NCI-H128 (cell line): Measurements from ENCODE around the gene USE1.
"Not testable (repeated sequence)": the region's sequence is repeated elsewhere in the genome, so short reads cannot be mapped to it uniquely, and the experiment has no call there.

Source experiments
- DNase-seq: peaks from one replicate; lab custom pipeline; 2025; ENCODE audit not compliant: unreplicated experiment; lab: John Stamatoyannopoulos, UW

Gene USE1

DNA sequence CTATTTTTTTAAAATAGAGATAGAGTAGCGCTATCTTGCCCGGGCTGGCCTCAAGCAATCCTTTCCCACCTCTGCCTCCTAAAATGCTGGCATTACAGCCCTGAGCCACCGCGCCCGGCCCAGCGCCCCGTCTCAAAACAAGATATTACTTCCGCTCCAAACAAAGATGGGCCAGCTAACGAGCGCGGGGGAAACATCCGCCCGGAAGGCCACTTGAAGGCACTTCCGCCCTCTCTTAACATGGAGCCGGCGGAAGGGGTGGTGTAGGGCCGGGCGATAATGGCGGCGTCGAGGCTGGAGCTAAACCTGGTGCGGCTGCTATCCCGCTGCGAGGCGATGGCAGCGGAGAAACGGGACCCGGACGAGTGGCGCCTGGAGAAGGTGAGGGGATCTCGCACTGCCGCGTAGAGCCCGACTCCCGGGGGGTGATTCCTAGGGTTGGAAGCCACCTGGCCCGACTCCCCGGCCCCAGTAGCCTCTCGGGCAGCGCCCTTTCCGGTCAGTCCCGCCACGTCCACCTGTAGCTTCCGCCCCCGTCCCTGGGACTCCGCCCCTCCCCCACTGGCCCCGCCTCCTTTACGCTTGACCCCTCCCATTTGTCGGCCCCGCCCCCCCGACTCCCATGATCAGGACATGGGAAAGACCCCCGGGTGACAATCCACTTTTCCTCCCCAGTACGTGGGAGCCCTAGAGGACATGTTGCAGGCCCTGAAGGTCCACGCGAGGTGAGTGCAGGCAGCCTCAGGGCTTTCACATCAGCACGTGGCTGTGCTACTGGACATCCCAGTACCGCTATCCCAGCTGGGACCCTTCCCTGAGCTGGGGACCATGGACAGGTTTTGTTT is at the start of gene USE1:
Gene USE1 (plus strand): TSS at position 231 of the 845 bp plus-strand sequence. CDS start 49 bp downstream, at position 280.
- peak; percentile 78 for DNase-seq

GRCh38 chr19:17165715-17166114 is 49.4 kb upstream of the USE1 start:
- no peak for DNase-seq

DNA sequence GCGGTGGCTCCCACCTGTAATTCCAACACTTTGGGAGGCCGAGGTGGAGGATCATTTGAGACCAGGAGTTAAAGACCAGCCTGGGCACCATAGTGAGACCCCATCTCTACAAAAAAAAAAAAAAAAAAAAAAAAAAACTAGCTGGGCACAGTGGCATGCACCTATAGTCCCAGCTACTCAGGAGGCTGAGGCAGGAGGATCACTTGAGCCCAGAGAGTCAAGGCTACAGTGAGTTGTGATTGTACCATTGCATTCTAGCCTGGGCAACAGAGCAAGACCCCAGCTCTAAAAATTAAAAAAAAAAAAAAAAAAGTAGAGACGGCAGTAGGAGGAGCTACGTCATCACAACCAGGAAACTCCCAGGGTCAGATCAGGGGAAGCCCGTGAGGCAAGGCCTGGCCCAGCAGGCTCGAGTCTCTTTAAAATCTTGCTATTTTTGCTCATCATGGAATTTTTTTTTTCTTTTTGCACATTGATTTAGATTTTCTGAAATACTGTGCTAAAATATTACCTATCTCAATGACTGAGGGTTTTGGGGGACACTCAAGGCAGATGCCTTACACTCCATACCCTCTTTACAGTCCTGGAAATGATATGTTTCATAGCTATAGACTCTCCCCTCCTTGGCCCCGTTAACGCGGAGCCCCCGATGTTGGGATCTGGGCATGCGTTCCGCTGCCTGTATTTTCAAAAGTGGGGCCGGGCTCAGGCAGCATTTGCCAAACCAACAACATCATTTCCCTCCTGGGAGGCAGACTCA is 44.4 kb upstream of the USE1 start:
- no peak for DNase-seq

GRCh38 chr19:17171874-17172273 is 43.3 kb upstream of the USE1 start:
- no peak for DNase-seq

DNA sequence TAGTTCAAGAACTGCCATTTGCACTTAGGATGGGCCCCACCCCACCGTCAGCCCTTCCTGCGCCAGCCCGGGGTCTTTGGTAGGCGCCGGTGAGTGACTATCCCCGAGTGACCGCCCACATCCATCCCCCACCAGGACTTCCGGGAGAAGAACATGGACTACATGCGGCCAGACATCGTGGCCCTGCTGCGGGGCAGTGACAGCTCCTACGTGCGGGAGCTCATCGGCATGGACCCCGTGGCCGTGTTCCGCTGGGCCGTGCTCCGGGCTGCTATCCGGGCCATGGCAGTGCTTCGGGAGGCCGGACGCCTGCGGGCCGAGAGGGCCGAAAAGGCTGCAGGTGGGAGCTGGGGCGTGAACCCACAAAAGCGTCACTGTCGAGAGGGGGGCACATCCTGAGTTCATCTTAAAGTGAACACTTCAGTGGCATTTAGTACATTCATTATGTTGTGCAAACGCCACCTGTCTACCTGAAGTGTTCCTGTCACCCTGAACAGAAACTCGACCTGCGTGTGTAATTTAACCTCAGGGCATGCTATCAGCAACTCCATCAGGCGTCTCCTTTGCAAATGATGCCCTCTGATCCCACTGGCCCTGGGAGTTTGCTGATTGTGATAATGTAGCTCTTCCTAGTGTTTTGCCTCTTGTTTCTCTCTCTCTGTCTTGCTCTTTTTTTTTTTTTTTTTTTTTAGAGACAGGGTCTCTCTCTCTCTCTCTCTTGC is 42.4 kb upstream of the USE1 start:
- no peak for DNase-seq

GRCh38 chr19:17178291-17178690 is 36.9 kb upstream of the USE1 start:
- no peak for DNase-seq

DNA sequence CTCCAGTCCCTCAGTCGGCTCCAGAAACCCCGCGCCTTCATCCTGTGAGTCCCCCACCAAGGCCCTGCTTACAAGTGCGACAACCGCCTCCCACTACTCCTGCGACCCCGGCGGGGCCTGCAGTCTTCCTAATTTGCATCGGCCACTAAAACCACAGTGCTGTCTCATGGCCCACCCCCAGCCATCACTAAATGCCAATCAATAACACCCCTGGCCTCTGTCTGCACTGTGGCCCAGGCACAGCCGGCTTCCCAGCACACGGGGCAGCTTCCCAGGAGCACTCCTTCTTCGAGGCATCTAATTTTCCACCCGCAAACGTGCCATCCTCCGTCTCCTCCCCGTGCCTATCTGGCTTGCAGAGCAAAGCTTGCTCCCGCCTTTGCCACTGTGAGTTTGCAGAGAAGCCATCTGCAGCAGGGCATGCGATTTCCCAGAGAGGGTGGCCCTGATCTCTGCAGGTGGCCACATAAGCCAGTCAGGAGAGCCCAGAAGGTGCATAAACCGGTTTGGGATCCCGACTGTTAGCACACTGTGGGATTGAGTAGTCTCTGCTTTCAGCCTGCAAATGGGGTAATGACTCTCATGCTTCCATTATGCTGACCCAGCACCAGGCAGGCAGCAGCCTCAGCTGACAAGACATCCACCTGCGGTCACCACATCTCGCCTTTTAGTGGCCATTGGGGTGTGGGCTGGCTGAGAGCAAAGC is 34.0 kb upstream of the USE1 start:
- no peak for DNase-seq

GRCh38 chr19:17183271-17183761 is 31.8 kb upstream of the USE1 start:
- no peak for DNase-seq

DNA sequence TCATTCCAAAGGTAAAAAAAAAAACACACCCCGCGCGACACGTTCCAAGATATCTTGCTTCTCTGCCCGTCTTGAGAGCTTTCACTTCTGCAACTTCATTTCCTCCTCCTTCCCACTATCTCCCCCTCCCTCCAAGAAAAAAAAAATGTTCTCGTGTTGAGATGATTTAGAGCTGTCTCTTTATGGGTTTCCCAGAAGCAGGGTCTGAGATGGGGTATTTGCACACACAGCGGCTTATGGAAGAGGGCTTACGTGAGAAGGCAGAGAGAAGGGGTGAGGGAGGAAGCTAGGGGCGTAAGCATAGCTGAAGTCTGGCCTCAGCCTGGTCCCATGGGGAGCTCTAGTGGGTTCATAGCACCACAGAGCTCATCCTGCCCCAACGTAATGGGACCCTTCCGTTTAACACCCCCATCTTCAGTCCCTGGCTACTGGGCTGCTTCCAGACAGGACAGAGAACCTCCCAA is 31.3 kb upstream of the USE1 start:
- no peak for DNase-seq

GRCh38 chr19:17184371-17184841 is 30.8 kb upstream of the USE1 start:
- no peak for DNase-seq

- DNase-seq: no peak
Observed at GRCh38 chr19:17185590-17185989, 29.6 kb upstream of the USE1 start.

GRCh38 chr19:17191736-17192135 is 23.4 kb upstream of the USE1 start:
- DNase-seq: not testable (repeated sequence)

GRCh38 chr19:17192751-17193150 is 22.4 kb upstream of the USE1 start:
- DNase-seq: no peak

DNA sequence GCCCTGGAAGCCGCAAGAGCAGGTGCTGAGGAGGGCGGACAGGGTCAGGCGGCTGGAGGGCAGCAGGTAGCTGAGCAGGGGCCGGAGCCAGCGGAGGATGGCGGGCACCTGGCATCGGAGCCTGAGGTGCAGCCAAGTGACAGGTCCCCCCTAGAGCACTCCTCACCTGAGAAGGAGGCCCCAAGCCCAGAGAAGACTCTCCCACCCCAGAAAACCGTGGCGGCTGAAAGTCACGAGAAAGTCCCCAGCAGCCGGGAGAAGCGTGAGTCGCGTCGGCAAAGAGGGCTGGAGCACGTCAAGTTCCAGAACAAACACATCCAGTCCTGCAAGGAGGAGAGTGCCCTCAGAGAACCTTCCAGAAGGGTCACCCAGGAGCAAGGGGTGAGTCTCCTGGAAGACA is 20.5 kb upstream of the USE1 start:
- no peak for DNase-seq

GRCh38 chr19:17195106-17195505 is 20.1 kb upstream of the USE1 start:
- no peak for DNase-seq

DNA sequence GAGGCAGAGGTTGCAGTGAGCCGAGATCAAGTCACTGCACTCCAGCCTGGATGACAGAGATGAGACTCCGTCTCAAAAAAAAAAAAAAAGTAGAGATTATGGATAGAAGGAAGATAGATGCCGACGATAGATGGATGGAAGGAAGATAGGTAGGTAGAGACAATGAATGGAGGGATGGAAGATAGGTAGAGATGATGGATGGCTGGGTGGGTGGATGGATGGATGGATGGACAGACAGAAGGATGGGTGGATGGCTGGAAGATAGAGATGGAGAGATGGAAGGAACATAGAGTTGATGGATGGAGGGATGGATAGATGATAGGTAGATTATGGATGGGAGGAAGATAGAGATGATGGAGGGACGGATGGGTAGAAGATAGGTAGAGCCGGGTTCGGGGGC is 18.5 kb upstream of the USE1 start:
- no peak for DNase-seq

GRCh38 chr19:17197666-17198065 is 17.5 kb upstream of the USE1 start:
- no peak for DNase-seq

DNA sequence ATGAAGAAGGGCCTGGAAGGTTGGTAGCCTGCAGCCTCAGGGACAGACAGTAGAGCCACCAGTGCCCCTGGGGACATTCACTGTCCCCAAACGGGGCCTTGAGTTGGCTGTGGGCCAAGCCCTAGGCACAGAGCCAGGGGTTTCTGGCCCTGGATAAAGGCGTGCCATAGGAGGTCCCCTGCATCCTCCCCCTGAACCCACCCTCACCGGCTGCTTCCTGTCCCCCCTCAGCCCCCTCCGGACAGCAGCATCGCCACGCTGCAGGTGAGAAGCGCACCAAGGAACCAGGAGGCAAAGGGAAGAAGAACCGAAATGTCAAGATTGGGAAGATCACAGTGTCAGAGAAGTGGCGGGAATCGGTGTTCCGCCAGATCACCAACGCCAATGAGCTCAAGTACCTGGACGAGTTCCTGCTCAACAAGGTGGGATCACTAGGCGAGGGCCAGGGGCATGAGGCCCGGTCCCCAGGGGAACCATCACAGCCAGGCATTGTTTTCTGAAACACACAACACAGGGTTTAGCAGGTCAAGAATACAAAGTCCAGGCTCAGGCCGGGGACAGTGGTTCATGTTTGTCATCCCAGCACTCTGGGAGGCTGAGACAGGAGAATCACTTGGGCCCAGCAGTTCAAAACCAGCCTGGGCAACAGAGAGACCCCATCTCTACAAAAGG is 14.6 kb upstream of the USE1 start:
- no peak for DNase-seq

- no peak for DNase-seq
Observed at GRCh38 chr19:17202249-17202648, 12.9 kb upstream of the USE1 start.

DNA sequence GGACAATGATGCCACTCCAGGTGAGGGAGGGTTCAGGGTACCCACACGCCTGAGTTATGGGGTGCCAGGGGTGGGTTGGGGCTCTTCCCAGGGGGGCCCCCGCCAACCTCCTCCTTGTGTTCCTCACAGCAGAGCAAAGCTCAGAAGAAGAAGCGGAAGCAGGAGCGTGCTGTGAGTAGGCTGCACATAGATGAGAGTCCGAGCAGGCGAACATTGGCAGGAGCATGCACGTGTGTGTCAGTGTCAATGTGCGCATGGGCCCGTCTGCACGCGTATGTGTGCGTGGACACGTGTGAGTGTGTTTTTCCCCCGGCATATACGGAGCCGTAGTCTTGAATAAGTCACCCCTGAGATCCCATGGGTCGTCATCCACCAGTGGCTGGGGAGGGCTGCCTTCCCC is 12.4 kb upstream of the USE1 start:
- no peak for DNase-seq
